CD4-positive, alpha-beta T cell treated with Interleukin-4 for 1 hour (primary cell): Measurements from ENCODE around the gene TMEM151A.
A peak's percentile ranks its signal among the peaks of the same experiment; 100 is the strongest.
"Not testable (repeated sequence)": the region's sequence is repeated elsewhere in the genome, so short reads cannot be mapped to it uniquely, and the experiment has no call there.

ENCODE experiments used
- DNase-seq, 2 donors: peaks; one replicate each; pipeline ENCODE4 v3.0.0-alpha.2; 2020 to 2022

TMEM151A gene

GRCh38 chr11:66291706-66292542, at the start of gene TMEM151A:
TSS of gene TMEM151A (plus strand) at chr11:66291894. CDS start at chr11:66292014, 120 bp downstream.
- no peak for DNase-seq

DNA sequence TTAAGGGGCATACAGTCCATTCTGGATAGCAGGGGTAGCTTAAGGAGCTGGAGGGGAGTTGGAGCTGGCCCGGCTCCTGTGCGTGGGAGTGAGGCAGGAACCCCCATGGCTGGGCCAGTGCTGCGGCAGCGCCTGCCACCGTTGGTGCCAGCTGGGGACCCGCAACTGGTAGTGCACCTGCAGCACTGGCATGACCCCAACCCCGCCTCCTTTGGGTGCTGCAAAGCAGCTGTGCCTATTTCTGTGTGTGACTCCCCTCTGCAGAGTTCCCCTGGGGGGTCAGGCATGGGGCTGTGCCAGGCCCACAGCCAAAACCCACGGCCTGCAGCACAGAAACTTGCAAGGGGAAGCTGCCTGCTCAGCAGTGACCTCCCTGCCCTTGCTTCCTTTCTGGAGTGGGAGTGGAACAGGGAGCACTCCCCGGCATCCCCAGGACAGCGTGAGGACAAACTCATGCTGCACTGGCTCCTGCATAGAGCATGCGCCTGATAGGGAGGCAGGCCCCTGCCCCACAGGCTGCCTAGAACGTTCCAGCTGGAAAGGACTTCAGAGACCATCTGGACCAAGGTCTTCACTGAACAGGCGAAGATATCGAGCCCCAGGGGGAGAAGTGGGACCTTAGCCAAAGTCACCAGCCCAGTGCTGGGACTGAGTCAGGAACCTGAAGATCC, 49.5 kb upstream of the TMEM151A start:
- no peak for DNase-seq

DNA sequence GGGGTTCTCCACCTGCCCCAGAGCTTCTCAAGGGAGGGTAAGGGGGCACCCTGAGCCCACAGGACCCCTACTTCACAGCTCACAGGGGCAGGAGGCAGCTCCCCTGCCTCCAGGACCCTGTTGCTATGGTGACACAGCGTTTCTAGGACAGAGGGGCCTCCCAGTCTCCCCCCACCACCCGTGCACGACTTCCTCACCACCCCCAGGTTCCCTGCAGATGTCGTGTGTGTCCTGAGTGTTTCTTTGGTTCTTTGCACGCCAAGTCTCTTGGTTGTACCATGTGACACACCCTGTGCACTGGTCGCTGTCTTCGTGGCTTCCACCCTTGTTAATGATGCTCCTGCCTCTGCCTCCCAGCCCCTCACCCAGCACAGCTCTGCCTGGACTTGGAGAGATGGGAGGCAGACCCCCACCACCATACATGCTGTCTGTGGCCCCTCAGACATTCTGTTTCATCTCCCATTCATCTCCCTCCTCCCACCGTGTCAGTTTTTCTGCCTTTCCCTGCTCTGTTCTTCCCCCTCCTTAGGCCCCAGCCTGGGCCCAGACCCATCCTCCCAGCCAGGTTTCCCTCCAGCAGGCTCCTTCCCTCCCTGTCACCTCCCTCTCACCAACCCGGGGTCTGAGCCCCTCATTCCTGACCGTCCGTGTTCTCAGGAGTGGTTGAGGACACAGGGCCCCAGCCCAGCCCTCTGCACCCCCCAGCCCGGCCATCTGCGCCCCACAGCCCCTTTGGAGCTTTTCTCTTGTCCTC, 47.7 kb upstream of the TMEM151A start:
- no peak for DNase-seq

DNA sequence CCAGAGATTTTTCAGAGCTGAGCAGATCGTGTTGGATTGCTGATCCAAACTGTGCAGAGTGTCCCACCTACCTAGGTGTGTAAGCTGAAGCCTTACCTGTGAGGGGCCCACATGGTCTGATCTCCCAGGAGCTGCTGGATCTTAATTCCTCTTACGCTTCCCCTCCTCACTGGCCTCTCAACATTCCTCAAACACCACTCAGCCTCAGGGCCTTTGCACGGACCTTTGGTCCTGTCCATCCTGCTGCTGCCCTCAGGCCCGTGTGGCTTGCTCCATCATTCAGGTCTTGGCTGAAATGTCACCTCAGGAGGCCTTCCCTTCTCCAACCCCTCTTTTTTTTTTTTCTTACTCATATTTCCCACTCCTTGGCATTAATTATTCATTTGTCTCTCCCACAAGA, 44.4 kb upstream of the TMEM151A start:
- no peak for DNase-seq

GRCh38 chr11:66247801-66248200, 43.9 kb upstream of the TMEM151A start:
- no peak for DNase-seq

DNA sequence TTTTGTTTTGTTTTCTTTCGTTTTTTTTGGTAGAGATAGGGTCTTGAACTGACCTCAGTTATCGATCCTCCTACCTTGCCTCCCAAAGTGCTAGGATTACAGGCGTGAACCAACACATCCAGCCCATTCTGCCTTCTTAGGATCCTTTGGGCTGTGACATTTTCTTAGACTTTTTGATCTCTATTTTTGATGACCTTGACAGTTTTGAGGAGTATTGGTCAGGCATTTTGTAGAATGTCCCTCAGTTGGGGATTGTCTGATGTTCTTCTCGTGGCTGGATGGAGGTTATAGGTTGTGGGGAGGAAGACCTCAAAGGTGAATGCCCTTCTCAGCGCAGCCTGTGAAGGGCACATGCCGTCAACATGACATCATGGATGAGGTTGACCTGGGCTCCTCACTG, 42.8 kb upstream of the TMEM151A start:
- no peak for DNase-seq

DNA sequence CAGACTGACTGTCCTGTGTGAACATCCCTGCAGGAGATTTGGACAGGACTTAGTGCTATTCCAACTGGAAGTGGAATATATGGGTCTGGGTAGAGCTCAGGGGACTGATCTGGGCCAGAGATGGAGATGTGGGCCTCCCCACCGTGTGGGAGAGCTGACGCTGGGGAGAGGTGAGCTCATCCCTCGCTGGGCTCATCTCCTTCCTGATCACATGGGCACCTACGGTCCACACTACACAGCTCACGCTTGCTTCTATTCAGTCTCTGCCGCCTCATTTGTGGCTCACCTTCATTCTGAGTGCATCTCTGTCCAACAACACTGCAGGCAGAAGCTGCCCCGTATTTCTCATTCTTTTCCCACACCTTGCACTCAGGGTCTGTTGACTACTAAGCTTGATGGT, 39.9 kb upstream of the TMEM151A start:
- DNase-seq = no peak

GRCh38 chr11:66253081-66253480, 38.6 kb upstream of the TMEM151A start:
- not testable (repeated sequence) for DNase-seq

DNA sequence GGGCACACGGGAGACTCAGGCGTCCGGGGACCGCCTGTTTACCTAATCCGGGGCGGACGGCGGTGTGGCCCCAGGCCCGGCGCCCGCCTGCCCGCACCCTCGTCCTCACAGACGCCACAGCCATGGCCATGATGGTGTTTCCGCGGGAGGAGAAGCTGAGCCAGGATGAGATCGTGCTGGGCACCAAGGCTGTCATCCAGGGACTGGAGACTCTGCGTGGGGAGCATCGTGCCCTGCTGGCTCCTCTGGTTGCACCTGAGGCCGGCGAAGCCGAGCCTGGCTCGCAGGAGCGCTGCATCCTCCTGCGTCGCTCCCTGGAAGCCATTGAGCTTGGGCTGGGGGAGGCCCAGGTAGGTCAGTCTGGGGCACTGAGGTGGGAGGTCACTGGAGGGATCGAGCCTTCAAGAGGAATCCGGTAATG, 33.2 kb upstream of the TMEM151A start:
- no peak for DNase-seq

GRCh38 chr11:66259225-66259624, 32.5 kb upstream of the TMEM151A start:
- no peak for DNase-seq

DNA sequence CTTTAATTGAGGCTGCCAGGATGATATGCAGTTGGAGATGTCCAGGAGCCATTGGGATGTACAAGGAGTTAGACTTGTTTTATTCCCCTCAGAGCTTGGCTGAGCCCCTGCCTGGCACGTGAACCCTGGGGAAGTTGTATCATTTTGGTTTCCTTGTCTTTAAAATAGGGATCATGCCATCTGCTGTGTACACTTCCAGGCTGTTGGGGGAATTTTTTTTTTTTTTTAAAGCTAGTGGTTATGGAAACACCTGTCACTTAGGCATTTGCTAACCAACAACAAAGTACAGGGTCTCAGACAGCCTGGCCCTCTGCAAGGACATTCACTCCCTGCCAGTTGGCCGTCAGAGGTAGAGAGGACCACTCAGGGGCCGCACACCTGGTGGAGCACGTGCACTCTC, 31.7 kb upstream of the TMEM151A start:
- DNase-seq = no peak

GRCh38 chr11:66261578-66261977, 30.1 kb upstream of the TMEM151A start:
- DNase-seq = no peak

DNA sequence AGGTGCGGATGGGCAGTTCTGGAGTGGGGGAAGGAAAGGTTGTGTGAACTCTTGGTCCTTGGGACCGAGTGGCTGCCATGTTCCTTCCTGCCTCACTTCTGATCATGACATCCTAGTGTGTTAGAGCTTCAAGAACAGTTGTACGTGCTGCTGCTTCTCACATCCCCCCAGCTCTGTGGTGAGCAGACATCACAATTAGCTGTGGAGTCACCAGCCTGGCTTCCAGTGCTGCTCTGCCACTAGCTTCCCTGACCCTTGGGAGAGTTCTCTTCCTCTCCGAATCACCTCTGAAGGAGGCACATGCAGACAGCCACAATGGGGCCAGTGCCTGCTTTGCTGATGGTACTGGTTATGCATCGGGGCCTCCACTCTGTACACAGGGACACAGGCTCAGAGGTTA, 29.5 kb upstream of the TMEM151A start:
- no peak for DNase-seq

DNA sequence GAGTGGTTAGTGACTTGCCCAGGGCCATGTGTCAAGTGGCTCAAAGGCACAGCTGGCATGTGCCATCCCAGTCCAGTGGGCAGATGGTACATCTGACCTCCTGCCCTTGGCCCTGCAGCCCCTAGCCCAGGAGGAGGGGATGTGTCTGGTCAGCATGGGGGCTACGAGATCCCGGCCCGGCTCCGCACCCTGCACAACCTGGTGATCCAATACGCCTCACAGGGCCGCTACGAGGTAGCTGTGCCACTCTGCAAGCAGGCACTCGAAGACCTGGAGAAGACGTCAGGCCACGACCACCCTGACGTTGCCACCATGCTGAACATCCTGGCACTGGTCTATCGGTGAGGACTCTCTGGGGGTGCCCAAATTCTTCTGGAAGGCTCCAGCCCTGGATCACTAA, 29.0 kb upstream of the TMEM151A start:
- no peak for DNase-seq

DNA sequence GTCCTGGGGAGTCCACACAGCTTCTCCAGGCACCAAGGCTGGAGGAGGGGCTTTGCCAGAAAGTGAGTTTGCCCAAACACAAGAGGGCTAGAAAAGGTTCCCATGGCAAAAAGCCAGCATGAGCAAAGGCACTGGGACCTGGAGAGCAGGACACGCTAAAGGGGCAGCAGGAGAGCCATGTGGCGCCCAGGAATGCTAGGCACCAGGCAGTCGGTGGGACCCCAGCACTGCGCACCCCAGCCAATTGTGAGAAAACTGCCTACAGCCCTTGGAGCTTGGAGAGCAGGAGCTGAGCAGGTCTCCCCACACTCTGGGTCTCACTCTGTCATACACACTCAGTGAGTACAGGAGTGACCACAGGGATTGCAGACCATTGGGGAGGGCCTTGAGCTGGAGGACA, 28.5 kb upstream of the TMEM151A start:
- DNase-seq = no peak

DNA sequence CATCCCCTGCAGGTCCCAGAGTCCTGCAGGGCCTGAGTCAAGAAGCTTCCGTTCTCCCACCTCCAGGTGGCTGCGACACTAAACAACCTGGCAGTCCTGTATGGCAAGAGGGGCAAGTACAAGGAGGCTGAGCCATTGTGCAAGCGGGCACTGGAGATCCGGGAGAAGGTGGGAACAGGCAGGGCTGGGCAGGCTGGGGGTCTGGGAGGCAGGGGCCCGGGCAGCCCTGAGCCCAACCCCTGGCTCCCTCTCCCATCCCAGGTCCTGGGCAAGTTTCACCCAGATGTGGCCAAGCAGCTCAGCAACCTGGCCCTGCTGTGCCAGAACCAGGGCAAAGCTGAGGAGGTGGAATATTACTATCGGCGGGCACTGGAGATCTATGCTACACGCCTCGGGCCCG, 27.9 kb upstream of the TMEM151A start:
- DNase-seq = no peak

DNA sequence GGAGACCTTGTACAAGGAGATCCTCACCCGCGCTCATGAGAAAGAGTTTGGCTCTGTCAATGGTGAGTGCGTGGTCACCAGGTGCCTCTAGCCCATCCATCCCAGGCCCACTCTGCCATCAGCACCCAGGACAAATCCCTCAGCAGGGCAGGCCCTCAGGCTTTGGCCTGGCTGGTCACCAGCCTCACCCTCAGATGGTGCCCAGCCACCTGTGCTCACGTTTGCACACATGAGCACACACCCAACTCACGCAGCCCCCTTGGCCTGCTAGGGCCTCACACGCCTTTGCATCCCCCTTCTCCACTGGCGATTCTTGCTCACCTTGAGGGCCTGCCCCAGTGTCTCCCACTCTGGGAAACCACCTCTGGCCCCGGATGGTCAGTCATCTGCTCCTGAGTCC, 27.3 kb upstream of the TMEM151A start:
- DNase-seq = no peak

DNA sequence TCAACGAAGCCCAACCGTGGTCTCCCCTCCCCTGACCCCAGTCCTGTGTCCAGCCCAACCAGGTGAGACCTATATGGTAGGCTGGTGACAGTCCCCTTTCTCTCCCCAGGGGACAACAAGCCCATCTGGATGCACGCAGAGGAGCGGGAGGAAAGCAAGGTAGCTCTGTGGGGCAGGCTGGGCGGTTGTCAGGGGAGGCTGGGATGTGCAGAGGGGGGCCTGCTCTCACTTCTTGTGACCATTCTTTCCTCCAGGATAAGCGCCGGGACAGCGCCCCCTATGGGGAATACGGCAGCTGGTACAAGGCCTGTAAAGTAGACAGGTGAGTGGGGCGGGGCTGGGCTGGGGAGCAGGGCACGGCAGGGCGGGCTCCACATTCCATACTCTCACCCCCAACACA, 26.8 kb upstream of the TMEM151A start:
- peak; percentile 33 to 41 for DNase-seq

- no peak for DNase-seq
These were observed 25.9 kb upstream of the TMEM151A start for GRCh38 chr11:66265531-66266377.

GRCh38 chr11:66266378-66267038, 25.2 kb upstream of the TMEM151A start:
- no peak for DNase-seq

DNA sequence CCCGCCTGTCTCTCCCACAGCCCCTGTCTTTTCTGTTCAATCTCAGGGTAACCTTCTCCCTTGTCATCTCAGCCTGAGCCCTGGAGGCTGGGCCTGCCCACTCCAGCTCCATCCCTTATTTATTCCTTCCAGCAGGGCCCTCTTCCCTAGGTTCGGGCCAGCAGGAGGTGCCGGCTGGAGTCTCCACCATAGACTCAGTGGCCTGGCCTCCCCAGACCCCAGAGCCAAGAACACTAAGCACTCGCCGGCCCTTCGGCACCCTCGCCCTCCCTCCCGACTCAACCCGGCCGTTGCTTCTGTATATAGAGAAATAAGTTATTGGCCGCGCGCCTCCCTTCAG, 24.7 kb upstream of the TMEM151A start:
- DNase-seq = no peak
